K562 (cell line): ENCODE results near the gene ZSCAN21. TPM values are rescaled to one million over a fixed set of nuclear protein-coding genes. Genes with fewer than 3 reads are reported as not detected.

Experiments
- CBFA2T2 ChIP-seq: fragments of 450-650 bp; conservative IDR thresholded peaks from 2 replicates; pipeline ENCODE4 v1.6.1; 2017; ENCODE audit warnings: mild to moderate bottlenecking
- HDAC8 ChIP-seq: fragments of 450-650 bp; IDR thresholded peaks from 2 replicates; pipeline ENCODE4 v1.6.1; 2016; ENCODE audit warnings: mild to moderate bottlenecking, missing genetic modification characterization, moderate library complexity, missing compliant biosample characterization
- PURB ChIP-seq: sonication (generic); formaldehyde crosslinking; IDR thresholded peaks from 2 replicates; pipeline ENCODE4 v1.9.0; 2021; ENCODE audit warnings: low read depth, mild to moderate bottlenecking, missing genetic modification reagents
- SAP30 ChIP-seq: fragments of 200-600 bp; sonication (generic); IDR thresholded peaks from 2 replicates; pipeline ENCODE4 v1.6.1; 2012; ENCODE audit warnings: borderline replicate concordance, low read depth, mild to moderate bottlenecking, moderate library complexity, low read length, control low read depth, inconsistent platforms; ENCODE audit not compliant: insufficient read depth, poor library complexity, severe bottlenecking
- ZEB2 ChIP-seq: fragments of 450-650 bp; IDR thresholded peaks from 2 replicates; pipeline ENCODE4 v1.6.1; 2016
- ZNF311 ChIP-seq: fragments of 250-450 bp; sonication (Bioruptor Pico); IDR thresholded peaks from 2 replicates; pipeline ENCODE4 v1.4.0; 2020; ENCODE audit warnings: mild to moderate bottlenecking, moderate library complexity
- ZNF57 ChIP-seq: fragments of 450-650 bp; formaldehyde crosslinking; IDR thresholded peaks from 2 replicates; pipeline ENCODE4 v1.4.0; 2020; ENCODE audit warnings: mild to moderate bottlenecking, moderate library complexity
- ZNF780A ChIP-seq: fragments of 250-450 bp; sonication (Bioruptor Pico); IDR thresholded peaks from 2 replicates; pipeline ENCODE4 v1.5.0; 2021; ENCODE audit warnings: mild to moderate bottlenecking
- polyA plus RNA-seq, 8 experiments: library from polyadenylated mRNA; depleted of rRNA in 4 of 8; stranded (reverse) in 5 of 8; unstranded in 3 of 8; fragments of >200 nt; fragmentation: Nextera tagmentation in 2 of 8; fragmentation: Illumina TruSeq in 1 of 8; extraction: Ambion mirVana in 2 of 8; extraction: Trizol in 1 of 8; gene quantifications; 2 replicates each; pipeline versions ENCODE4 v1.2.1 to v1.2.3, GENCODE V29; 2011 to 2014; ENCODE audit warnings: inconsistent platforms in 1 of 8, missing spikeins in 1 of 8
- total RNA-seq, 7 experiments: library from RNA; depleted of rRNA in 6 of 7; stranded (reverse); fragments of >200 nt in 6 of 7; fragmentation: Illumina TruSeq in 2 of 7; extraction: Trizol in 2 of 7; gene quantifications; 2 replicates each; pipeline versions ENCODE4 v1.2.1 to v1.2.3, GENCODE V29; 2011 to 2021; ENCODE audit warnings: low replicate concordance in 1 of 7
- TF ChIP-seq, protein P1 (sequence below): sonication (generic); formaldehyde crosslinking; IDR thresholded peaks from 2 replicates; pipeline ENCODE4 v1.4.0; 2020; ENCODE audit warnings: mild to moderate bottlenecking, missing genetic modification reagents
- TF ChIP-seq, protein P2 (sequence below): sonication (generic); formaldehyde crosslinking; IDR thresholded peaks from 2 replicates; pipeline ENCODE4 v1.8.0; 2022; ENCODE audit warnings: missing genetic modification reagents, mild to moderate bottlenecking, borderline replicate concordance
- TF ChIP-seq, protein P3 (sequence below): sonication (generic); formaldehyde crosslinking; IDR thresholded peaks from 2 replicates; pipeline ENCODE4 v1.8.0; 2022; ENCODE audit warnings: mild to moderate bottlenecking, missing genetic modification reagents
- TF ChIP-seq, protein P4 (sequence below): fragments of 450-650 bp; IDR thresholded peaks from 2 replicates; pipeline ENCODE4 v1.7.0; 2016; ENCODE audit warnings: borderline replicate concordance
- TF ChIP-seq, protein P5 (sequence below): IDR thresholded peaks from 2 replicates; pipeline ENCODE4 v1.6.1; 2011; ENCODE audit warnings: borderline replicate concordance, low read depth, mild to moderate bottlenecking, moderate library complexity, low read length; ENCODE audit not compliant: insufficient read depth, poor library complexity, severe bottlenecking
- TF ChIP-seq, protein P6 (sequence below): fragments of 250-450 bp; sonication (Bioruptor Pico); IDR thresholded peaks from 2 replicates; pipeline ENCODE4 v1.9.0; 2021; ENCODE audit warnings: mild to moderate bottlenecking

ZSCAN21 gene
- total and polyA plus RNA-seq, 9 of the 15 experiments (the other 6 are each of a cell fraction or from before 2014, with no cell fraction given): 5.9 to 15.5 (median 13.2) TPM

DNA sequence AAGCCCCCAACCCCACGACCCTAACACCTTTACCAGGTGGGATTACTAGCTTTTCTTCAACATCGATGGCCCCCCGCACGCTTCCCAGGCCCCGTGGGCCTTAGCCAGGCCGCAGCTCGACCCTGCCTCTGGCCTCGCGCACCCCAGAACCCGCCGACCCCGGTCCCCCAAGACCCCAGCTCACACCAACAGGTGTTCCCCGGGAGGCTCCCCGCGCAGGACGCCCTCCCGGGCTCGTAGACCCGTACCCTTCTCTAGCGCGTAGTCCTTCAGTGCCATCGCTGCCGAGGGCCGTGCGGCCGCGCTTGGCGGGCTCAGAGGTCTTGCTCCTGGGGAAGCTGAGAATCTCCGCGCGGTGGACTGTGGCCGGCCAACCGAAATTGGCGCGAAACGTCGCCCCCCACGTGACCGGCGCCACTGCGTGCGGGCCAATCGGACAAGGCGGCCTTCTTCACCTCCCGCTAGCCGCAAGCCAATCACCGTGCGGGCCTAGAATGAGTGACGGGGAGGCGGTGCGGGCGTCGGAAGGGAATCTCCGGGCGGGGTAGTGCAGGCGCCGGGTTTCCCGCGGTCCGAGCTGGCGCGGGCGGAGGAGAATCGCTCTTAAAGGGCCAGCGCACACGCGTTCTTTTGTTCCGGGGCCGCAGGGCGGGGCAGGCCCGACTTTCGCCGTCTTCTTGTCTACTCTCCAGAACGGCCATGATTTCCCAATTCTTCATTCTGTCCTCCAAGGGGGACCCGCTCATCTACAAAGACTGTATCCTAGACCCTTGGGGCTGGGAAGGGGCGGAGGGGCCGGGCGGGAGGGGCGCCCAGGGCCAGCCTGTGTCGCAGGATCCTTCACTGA lies 51.7 kb downstream of the ZSCAN21 start, which contains the start of the genes AP4M1 and MCM7 (continued):
- TF ChIP-seq, protein P1, sequence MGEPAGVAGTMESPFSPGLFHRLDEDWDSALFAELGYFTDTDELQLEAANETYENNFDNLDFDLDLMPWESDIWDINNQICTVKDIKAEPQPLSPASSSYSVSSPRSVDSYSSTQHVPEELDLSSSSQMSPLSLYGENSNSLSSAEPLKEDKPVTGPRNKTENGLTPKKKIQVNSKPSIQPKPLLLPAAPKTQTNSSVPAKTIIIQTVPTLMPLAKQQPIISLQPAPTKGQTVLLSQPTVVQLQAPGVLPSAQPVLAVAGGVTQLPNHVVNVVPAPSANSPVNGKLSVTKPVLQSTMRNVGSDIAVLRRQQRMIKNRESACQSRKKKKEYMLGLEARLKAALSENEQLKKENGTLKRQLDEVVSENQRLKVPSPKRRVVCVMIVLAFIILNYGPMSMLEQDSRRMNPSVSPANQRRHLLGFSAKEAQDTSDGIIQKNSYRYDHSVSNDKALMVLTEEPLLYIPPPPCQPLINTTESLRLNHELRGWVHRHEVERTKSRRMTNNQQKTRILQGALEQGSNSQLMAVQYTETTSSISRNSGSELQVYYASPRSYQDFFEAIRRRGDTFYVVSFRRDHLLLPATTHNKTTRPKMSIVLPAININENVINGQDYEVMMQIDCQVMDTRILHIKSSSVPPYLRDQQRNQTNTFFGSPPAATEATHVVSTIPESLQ: 0 out of 2 replicates have a peak, but pooled peaks have one; percentile 87
- no peak for TF ChIP-seq ZNF57
- TF ChIP-seq, protein P2, sequence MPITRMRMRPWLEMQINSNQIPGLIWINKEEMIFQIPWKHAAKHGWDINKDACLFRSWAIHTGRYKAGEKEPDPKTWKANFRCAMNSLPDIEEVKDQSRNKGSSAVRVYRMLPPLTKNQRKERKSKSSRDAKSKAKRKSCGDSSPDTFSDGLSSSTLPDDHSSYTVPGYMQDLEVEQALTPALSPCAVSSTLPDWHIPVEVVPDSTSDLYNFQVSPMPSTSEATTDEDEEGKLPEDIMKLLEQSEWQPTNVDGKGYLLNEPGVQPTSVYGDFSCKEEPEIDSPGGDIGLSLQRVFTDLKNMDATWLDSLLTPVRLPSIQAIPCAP (CRISPR knock-in tag): no peak
- TF ChIP-seq, protein P3, sequence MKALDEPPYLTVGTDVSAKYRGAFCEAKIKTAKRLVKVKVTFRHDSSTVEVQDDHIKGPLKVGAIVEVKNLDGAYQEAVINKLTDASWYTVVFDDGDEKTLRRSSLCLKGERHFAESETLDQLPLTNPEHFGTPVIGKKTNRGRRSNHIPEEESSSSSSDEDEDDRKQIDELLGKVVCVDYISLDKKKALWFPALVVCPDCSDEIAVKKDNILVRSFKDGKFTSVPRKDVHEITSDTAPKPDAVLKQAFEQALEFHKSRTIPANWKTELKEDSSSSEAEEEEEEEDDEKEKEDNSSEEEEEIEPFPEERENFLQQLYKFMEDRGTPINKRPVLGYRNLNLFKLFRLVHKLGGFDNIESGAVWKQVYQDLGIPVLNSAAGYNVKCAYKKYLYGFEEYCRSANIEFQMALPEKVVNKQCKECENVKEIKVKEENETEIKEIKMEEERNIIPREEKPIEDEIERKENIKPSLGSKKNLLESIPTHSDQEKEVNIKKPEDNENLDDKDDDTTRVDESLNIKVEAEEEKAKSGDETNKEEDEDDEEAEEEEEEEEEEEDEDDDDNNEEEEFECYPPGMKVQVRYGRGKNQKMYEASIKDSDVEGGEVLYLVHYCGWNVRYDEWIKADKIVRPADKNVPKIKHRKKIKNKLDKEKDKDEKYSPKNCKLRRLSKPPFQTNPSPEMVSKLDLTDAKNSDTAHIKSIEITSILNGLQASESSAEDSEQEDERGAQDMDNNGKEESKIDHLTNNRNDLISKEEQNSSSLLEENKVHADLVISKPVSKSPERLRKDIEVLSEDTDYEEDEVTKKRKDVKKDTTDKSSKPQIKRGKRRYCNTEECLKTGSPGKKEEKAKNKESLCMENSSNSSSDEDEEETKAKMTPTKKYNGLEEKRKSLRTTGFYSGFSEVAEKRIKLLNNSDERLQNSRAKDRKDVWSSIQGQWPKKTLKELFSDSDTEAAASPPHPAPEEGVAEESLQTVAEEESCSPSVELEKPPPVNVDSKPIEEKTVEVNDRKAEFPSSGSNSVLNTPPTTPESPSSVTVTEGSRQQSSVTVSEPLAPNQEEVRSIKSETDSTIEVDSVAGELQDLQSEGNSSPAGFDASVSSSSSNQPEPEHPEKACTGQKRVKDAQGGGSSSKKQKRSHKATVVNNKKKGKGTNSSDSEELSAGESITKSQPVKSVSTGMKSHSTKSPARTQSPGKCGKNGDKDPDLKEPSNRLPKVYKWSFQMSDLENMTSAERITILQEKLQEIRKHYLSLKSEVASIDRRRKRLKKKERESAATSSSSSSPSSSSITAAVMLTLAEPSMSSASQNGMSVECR: peak; percentile 70; the same call in 1 of the 2 replicates
- no peak for TF ChIP-seq ZNF311 (CRISPR knock-in tag)
- TF ChIP-seq HDAC8 (tag): peak; percentile 64; the same call in 1 of the 2 replicates
- no peak for TF ChIP-seq ZEB2
- no peak for TF ChIP-seq ZNF780A (CRISPR knock-in tag)
- peak; percentile 99 for TF ChIP-seq SAP30
- TF ChIP-seq, protein P4, sequence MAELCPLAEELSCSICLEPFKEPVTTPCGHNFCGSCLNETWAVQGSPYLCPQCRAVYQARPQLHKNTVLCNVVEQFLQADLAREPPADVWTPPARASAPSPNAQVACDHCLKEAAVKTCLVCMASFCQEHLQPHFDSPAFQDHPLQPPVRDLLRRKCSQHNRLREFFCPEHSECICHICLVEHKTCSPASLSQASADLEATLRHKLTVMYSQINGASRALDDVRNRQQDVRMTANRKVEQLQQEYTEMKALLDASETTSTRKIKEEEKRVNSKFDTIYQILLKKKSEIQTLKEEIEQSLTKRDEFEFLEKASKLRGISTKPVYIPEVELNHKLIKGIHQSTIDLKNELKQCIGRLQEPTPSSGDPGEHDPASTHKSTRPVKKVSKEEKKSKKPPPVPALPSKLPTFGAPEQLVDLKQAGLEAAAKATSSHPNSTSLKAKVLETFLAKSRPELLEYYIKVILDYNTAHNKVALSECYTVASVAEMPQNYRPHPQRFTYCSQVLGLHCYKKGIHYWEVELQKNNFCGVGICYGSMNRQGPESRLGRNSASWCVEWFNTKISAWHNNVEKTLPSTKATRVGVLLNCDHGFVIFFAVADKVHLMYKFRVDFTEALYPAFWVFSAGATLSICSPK: no peak; the same call in 1 of the 2 replicates
- TF ChIP-seq PURB: no peak
- TF ChIP-seq, protein P5, sequence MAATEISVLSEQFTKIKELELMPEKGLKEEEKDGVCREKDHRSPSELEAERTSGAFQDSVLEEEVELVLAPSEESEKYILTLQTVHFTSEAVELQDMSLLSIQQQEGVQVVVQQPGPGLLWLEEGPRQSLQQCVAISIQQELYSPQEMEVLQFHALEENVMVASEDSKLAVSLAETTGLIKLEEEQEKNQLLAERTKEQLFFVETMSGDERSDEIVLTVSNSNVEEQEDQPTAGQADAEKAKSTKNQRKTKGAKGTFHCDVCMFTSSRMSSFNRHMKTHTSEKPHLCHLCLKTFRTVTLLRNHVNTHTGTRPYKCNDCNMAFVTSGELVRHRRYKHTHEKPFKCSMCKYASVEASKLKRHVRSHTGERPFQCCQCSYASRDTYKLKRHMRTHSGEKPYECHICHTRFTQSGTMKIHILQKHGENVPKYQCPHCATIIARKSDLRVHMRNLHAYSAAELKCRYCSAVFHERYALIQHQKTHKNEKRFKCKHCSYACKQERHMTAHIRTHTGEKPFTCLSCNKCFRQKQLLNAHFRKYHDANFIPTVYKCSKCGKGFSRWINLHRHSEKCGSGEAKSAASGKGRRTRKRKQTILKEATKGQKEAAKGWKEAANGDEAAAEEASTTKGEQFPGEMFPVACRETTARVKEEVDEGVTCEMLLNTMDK: no peak
- TF ChIP-seq, protein P6, sequence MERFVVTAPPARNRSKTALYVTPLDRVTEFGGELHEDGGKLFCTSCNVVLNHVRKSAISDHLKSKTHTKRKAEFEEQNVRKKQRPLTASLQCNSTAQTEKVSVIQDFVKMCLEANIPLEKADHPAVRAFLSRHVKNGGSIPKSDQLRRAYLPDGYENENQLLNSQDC (CRISPR knock-in tag): no peak
- peak; percentile 84 for TF ChIP-seq CBFA2T2
